HEK293 (cell line): ENCODE results near the gene PODXL2.

Source experiments
- CTCF ChIA-PET: fragments of 350-600 bp; formaldehyde crosslinking; extraction: SDS; loops from one replicate; lab custom pipeline; 2021; ENCODE audit warnings: antibody characterized with exemption; lab: Yijun Ruan, JAX
- POLR2A ChIA-PET: fragments of 300-600 bp; formaldehyde crosslinking; extraction: SDS; loops from one replicate; lab custom pipeline; 2020; ENCODE audit warnings: antibody characterized with exemption, inconsistent platforms; lab: Yijun Ruan, JAX
- H3K27ac ChIP-seq: fragments of 200-500 bp; sonication (Bioruptor generic); 2 replicates; pipeline ENCODE4 v1.5.1; 2014; ENCODE audit warnings: low read depth, low read length, control low read depth, inconsistent platforms; ENCODE audit errors: extremely low read depth
- H3K36me3 ChIP-seq, 2 experiments: fragments of 200-500 bp in 1 of 2; sonication (Bioruptor generic) in 1 of 2; 1 replicate in 1 of 2; 2 replicates in 1 of 2; pipeline ENCODE4 v1.5.1; 2014 to 2017; ENCODE audit warnings: inconsistent platforms in 2 of 2, low read length in 2 of 2; ENCODE audit not compliant: control insufficient read depth in 2 of 2, insufficient read depth in 1 of 2
- H3K4me1 ChIP-seq: fragments of 200-500 bp; sonication (Bioruptor generic); 2 replicates; pipeline ENCODE4 v1.5.1; 2014; ENCODE audit warnings: mild to moderate bottlenecking, low read length, inconsistent platforms; ENCODE audit not compliant: control insufficient read depth, insufficient read depth
- H3K4me3 ChIP-seq: 2 replicates; pipeline ENCODE4 v1.5.1; 2011; ENCODE audit warnings: low read depth, mild to moderate bottlenecking, control low read depth, low read length, moderate library complexity
- H3K9me3 ChIP-seq: fragments of 200-500 bp; sonication (Bioruptor generic); 2 replicates; pipeline ENCODE4 v1.5.1; 2014; ENCODE audit warnings: low read depth, low read length, inconsistent platforms; ENCODE audit not compliant: control insufficient read depth, insufficient read depth
- KLF9 ChIP-seq: fragments of 450-650 bp; formaldehyde crosslinking; IDR thresholded peaks from 2 replicates; pipeline ENCODE4 v1.5.1; 2016; ENCODE audit warnings: missing biosample characterization, missing genetic modification characterization, low read depth
- OSR2 ChIP-seq: fragments of 450-650 bp; formaldehyde crosslinking; IDR thresholded peaks from 2 replicates; pipeline ENCODE4 v1.5.1; 2016; ENCODE audit warnings: missing biosample characterization, missing genetic modification characterization
- OVOL3 ChIP-seq: fragments of 450-650 bp; formaldehyde crosslinking; IDR thresholded peaks from 2 replicates; pipeline ENCODE4 v1.5.1; 2016; ENCODE audit warnings: missing biosample characterization, missing genetic modification characterization
- PRDM1 ChIP-seq: fragments of 450-650 bp; formaldehyde crosslinking; IDR thresholded peaks from 2 replicates; pipeline ENCODE4; 2016; ENCODE audit warnings: missing biosample characterization, missing genetic modification characterization
- ZBTB21 ChIP-seq: fragments of 450-650 bp; formaldehyde crosslinking; IDR thresholded peaks from 2 replicates; pipeline ENCODE4 v1.5.1; 2017; ENCODE audit warnings: missing biosample characterization, missing genetic modification characterization
- ZNF155 ChIP-seq: fragments of 450-650 bp; formaldehyde crosslinking; IDR thresholded peaks from 2 replicates; pipeline ENCODE4 v1.5.1; 2016; ENCODE audit warnings: missing biosample characterization, missing genetic modification characterization
- ZNF174 ChIP-seq: fragments of 450-650 bp; formaldehyde crosslinking; IDR thresholded peaks from 2 replicates; pipeline ENCODE4 v1.5.0; 2017; ENCODE audit warnings: missing biosample characterization, mild to moderate bottlenecking, missing genetic modification characterization
- ZNF473 ChIP-seq: fragments of 450-650 bp; formaldehyde crosslinking; IDR thresholded peaks from 2 replicates; pipeline ENCODE4 v1.5.1; 2017; ENCODE audit warnings: missing biosample characterization, missing genetic modification characterization
- ZNF529 ChIP-seq: fragments of 450-650 bp; formaldehyde crosslinking; IDR thresholded peaks from 2 replicates; pipeline ENCODE4 v1.5.1; 2017; ENCODE audit warnings: missing genetic modification characterization, missing biosample characterization; ENCODE audit not compliant: insufficient replicate concordance
- ZNF544 ChIP-seq: fragments of 450-650 bp; formaldehyde crosslinking; IDR thresholded peaks from 2 replicates; pipeline ENCODE4 v1.5.0; 2017; ENCODE audit warnings: missing biosample characterization, missing genetic modification characterization
- ZNF623 ChIP-seq: fragments of 450-650 bp; formaldehyde crosslinking; IDR thresholded peaks from 2 replicates; pipeline ENCODE4 v1.5.1; 2016; ENCODE audit warnings: missing biosample characterization, missing genetic modification characterization
- ZNF658 ChIP-seq: fragments of 450-650 bp; formaldehyde crosslinking; IDR thresholded peaks from 2 replicates; pipeline ENCODE4; 2016; ENCODE audit warnings: missing biosample characterization, missing genetic modification characterization
- ZNF664 ChIP-seq: fragments of 450-650 bp; formaldehyde crosslinking; IDR thresholded peaks from 2 replicates; pipeline ENCODE4 v1.5.1; 2016; ENCODE audit warnings: missing biosample characterization, missing genetic modification characterization
- TF ChIP-seq, protein P1 (sequence below): fragments of 450-650 bp; formaldehyde crosslinking; IDR thresholded peaks from 2 replicates; pipeline ENCODE4 v1.5.1; 2016; ENCODE audit warnings: missing biosample characterization, missing genetic modification characterization
- TF ChIP-seq, protein P2 (sequence below): fragments of 450-650 bp; formaldehyde crosslinking; IDR thresholded peaks from 2 replicates; pipeline ENCODE4 v1.5.1; 2016; ENCODE audit warnings: missing biosample characterization, missing genetic modification characterization
- TF ChIP-seq, protein P3 (sequence below): fragments of 450-650 bp; formaldehyde crosslinking; IDR thresholded peaks from 2 replicates; pipeline ENCODE4 v1.5.1; 2016; ENCODE audit warnings: missing biosample characterization, missing genetic modification characterization
- TF ChIP-seq, protein P4 (sequence below): fragments of 450-650 bp; formaldehyde crosslinking; IDR thresholded peaks from 2 replicates; pipeline ENCODE4 v1.5.1; 2016; ENCODE audit warnings: missing biosample characterization, missing genetic modification characterization

The PODXL2 gene

DNA sequence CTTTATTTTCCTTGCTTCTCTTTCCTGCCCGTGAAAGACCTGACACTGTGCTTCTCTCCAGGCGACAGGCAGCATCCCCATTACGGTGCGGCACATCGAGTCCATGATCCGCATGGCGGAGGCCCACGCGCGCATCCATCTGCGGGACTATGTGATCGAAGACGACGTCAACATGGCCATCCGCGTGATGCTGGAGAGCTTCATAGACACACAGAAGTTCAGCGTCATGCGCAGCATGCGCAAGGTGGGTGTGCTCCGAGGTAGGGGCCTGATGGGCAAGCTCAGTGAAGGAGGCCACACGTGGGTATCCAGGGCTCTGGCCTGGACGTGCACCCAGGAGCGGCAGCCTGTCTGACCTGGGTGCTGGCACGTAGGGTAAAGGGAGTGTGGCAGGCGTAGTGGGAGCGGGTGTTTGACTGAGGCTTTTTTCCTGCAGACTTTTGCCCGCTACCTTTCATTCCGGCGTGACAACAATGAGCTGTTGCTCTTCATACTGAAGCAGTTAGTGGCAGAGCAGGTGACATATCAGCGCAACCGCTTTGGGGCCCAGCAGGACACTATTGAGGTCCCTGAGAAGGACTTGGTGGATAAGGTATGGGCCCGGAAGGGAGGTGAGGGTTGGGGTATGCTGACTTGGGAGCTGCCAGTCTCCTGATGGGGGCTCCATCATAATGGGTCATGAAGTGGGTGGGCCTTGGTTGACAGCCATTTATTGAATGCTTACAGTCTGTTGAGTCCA, 8.2 kb upstream of the PODXL2 start (continued):
- no peak for TF ChIP-seq ZNF155 (tag by site-specific recombination)

DNA sequence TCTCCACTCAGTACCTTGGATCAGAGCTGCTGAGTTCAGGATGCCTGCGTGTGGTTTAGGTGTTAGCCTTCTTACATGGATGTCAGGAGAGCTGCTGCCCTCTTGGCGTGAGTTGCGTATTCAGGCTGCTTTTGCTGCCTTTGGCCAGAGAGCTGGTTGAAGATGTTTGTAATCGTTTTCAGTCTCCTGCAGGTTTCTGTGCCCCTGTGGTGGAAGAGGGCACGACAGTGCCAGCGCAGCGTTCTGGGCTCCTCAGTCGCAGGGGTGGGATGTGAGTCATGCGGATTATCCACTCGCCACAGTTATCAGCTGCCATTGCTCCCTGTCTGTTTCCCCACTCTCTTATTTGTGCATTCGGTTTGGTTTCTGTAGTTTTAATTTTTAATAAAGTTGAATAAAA, 7.0 kb upstream of the PODXL2 start:
- CTCF ChIA-PET = interaction anchor here (0.7 to 0.8 kb wide), 2 partner anchors 17 to 986 kb away, joined by 3 read pairs; no protein-coding TSS in a partner anchor
- H3K27ac ChIP-seq = no peak overlapping the region
- H3K36me3 ChIP-seq = peaks cover 6 to 63% of the 10 kb centered on the region in 2 experiments; a peak in 2 of 3 replicates
- POLR2A ChIA-PET = interaction anchor here (0.7 kb wide), 1 partner anchor 24 kb away, joined by 3 read pairs; the partner anchor contains the start of gene MCM2
- H3K4me1 ChIP-seq = no peaks in the 10 kb centered on the region
- no peaks in the 10 kb centered on the region for H3K9me3 ChIP-seq
- no peak overlapping the region for H3K4me3 ChIP-seq
- TF ChIP-seq ZNF544 (tag by site-specific recombination) (no peak), OVOL3 (tag by site-specific recombination) (no peak), ZNF623 (tag by site-specific recombination) (no peak), ZNF658 (tag by site-specific recombination) (no peak), ZBTB21 (tag by site-specific recombination) (no peak)
- TF ChIP-seq, protein P1, sequence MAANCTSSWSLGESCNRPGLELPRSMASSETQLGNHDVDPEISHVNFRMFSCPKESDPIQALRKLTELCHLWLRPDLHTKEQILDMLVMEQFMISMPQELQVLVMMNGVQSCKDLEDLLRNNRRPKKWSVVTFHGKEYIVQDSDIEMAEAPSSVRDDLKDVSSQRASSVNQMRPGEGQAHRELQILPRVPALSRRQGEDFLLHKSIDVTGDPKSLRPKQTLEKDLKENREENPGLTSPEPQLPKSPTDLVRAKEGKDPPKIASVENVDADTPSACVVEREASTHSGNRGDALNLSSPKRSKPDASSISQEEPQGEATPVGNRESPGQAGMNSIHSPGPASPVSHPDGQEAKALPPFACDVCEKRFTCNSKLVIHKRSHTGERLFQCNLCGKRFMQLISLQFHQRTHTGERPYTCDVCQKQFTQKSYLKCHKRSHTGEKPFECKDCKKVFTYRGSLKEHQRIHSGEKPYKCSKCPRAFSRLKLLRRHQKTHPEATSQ (tag by site-specific recombination) = no peak
- TF ChIP-seq, protein P2, sequence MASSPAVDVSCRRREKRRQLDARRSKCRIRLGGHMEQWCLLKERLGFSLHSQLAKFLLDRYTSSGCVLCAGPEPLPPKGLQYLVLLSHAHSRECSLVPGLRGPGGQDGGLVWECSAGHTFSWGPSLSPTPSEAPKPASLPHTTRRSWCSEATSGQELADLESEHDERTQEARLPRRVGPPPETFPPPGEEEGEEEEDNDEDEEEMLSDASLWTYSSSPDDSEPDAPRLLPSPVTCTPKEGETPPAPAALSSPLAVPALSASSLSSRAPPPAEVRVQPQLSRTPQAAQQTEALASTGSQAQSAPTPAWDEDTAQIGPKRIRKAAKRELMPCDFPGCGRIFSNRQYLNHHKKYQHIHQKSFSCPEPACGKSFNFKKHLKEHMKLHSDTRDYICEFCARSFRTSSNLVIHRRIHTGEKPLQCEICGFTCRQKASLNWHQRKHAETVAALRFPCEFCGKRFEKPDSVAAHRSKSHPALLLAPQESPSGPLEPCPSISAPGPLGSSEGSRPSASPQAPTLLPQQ = no peak
- TF ChIP-seq, all 188 proteins: peak for 0

DNA sequence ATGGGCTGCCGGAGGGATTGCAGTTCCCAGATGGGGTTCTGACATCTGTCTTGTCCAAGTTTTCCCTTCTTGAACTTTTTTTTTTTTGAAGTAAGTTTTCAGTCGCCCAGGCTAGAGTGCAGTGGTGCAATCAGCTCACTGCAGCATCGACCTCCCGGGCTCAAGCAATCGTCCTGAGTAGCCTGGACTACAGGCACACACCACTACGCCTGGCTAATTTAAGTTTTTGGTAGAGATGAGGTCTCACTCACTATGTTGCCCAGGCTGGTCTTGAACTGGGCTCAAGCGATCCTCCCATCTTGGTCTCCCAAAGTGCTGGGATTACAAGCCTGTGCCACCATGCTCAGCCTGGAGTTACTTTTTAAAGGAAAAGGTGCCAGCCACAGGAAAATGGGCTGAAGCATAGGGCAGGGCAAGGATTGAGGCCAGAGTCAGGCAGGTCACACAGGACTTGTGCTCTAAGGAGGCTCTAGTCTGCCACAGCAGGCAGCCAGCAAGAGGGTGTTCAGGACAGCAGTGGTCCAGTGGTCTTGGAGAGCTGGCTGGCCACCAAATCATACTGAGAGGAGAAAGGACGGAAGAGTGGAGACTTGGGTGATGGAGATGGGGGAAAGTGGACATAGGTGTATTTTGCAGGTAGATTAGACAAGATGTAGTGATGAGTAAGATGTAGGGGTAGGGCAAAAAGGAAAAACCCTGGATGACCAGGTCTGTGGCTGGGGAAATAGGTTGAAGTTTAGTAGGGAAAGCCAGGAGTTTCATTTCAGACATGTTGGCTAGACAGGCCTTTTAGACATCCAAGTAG, 6.0 kb upstream of the PODXL2 start:
- Histone ChIP-seq H3K9me3 (no peaks in the 10 kb centered on the region), H3K4me3 (no peak overlapping the region), H3K4me1 (no peaks in the 10 kb centered on the region), H3K36me3 (peaks cover 6 to 53% of the 10 kb centered on the region in 2 experiments; a peak in 2 of 3 replicates), H3K27ac (no peak overlapping the region)
- TF ChIP-seq ZNF529 (no peak), KLF9 (tag by site-specific recombination) (no peak), ZNF473 (no peak), ZNF174 (no peak), PRDM1 (tag by site-specific recombination) (0 out of 2 replicates have a peak, but pooled peaks have one; percentile 64), OSR2 (tag by site-specific recombination) (no peak), ZNF664 (tag by site-specific recombination) (no peak)
- TF ChIP-seq, protein P3, sequence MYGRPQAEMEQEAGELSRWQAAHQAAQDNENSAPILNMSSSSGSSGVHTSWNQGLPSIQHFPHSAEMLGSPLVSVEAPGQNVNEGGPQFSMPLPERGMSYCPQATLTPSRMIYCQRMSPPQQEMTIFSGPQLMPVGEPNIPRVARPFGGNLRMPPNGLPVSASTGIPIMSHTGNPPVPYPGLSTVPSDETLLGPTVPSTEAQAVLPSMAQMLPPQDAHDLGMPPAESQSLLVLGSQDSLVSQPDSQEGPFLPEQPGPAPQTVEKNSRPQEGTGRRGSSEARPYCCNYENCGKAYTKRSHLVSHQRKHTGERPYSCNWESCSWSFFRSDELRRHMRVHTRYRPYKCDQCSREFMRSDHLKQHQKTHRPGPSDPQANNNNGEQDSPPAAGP (tag by site-specific recombination) = no peak
- TF ChIP-seq, protein P4, sequence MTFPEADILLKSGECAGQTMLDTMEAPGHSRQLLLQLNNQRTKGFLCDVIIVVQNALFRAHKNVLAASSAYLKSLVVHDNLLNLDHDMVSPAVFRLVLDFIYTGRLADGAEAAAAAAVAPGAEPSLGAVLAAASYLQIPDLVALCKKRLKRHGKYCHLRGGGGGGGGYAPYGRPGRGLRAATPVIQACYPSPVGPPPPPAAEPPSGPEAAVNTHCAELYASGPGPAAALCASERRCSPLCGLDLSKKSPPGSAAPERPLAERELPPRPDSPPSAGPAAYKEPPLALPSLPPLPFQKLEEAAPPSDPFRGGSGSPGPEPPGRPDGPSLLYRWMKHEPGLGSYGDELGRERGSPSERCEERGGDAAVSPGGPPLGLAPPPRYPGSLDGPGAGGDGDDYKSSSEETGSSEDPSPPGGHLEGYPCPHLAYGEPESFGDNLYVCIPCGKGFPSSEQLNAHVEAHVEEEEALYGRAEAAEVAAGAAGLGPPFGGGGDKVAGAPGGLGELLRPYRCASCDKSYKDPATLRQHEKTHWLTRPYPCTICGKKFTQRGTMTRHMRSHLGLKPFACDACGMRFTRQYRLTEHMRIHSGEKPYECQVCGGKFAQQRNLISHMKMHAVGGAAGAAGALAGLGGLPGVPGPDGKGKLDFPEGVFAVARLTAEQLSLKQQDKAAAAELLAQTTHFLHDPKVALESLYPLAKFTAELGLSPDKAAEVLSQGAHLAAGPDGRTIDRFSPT (tag by site-specific recombination) = no peak
- CTCF ChIA-PET = interaction anchor here (0.6 kb wide), 1 partner anchor 48 kb away, joined by 4 read pairs; no protein-coding TSS in a partner anchor
- POLR2A ChIA-PET = no interaction called here
